Stimulated activated CD4-positive, alpha-beta T cell treated with anti-CD3 and anti-CD28 coated beads, Interleukin-2, amount 100 ng/mL, for 48 hours (primary cell): ENCODE data around the gene CHD2.

Experiments used
- DNase-seq, 2 donors: peaks; one replicate each; pipeline ENCODE4 v3.0.0-alpha.2; 2020

The CHD2 gene

GRCh38 chr15:92885224-92886041, 14.7 kb upstream of the CHD2 start:
- DNase-seq: no peak

GRCh38 chr15:92886042-92886537, 14.0 kb upstream of the CHD2 start:
- DNase-seq: no peak

- DNase-seq: no peak
These were observed 13.3 kb upstream of the CHD2 start for GRCh38 chr15:92886815-92887214.

- DNase-seq: no peak
These were observed 12.3 kb upstream of the CHD2 start for GRCh38 chr15:92887869-92888268.

GRCh38 chr15:92889390-92890107, 10.6 kb upstream of the CHD2 start:
- DNase-seq: no peak

GRCh38 chr15:92891533-92892200, 8.5 kb upstream of the CHD2 start:
- no peak for DNase-seq

- DNase-seq: no peak
These were observed 7.9 kb upstream of the CHD2 start for GRCh38 chr15:92892201-92892555.

GRCh38 chr15:92893200-92893599, 6.9 kb upstream of the CHD2 start:
- no peak for DNase-seq

- DNase-seq: no peak
These were observed 3.6 kb upstream of the CHD2 start for GRCh38 chr15:92896561-92896960.

GRCh38 chr15:92897620-92898019, 2.5 kb upstream of the CHD2 start:
- no peak for DNase-seq

- DNase-seq: no peak
These were observed 1.0 kb upstream of the CHD2 start for GRCh38 chr15:92898988-92899582.

- DNase-seq: no peak
These were observed 550 bp upstream of the CHD2 start for GRCh38 chr15:92899601-92899947.

- no peak for DNase-seq
These were observed 577 bp downstream of the CHD2 start for GRCh38 chr15:92900731-92901071.

- no peak for DNase-seq
These were observed 1.1 kb downstream of the CHD2 start for GRCh38 chr15:92901072-92901761.

- DNase-seq: no peak
These were observed 1.9 kb downstream of the CHD2 start for GRCh38 chr15:92901995-92902394.

GRCh38 chr15:92902737-92903593, 2.8 kb downstream of the CHD2 start:
- DNase-seq: no peak

GRCh38 chr15:92903631-92903965, 3.5 kb downstream of the CHD2 start:
- DNase-seq: no peak

GRCh38 chr15:92903966-92904721, 4.0 kb downstream of the CHD2 start:
- DNase-seq: peak; percentile 99

GRCh38 chr15:92904722-92905571, 4.8 kb downstream of the CHD2 start:
- DNase-seq: no peak

GRCh38 chr15:92906020-92906419, 5.9 kb downstream of the CHD2 start:
- DNase-seq: no peak
